GM21390 (cell line): ENCODE data around the gene VEGFB.

Experiments
- ATAC-seq: cut with Tn5 transposase; IDR thresholded peaks from one replicate; pipeline ENCODE4 v1.9.1; 2021; ENCODE audit not compliant: unreplicated experiment

VEGFB gene

DNA sequence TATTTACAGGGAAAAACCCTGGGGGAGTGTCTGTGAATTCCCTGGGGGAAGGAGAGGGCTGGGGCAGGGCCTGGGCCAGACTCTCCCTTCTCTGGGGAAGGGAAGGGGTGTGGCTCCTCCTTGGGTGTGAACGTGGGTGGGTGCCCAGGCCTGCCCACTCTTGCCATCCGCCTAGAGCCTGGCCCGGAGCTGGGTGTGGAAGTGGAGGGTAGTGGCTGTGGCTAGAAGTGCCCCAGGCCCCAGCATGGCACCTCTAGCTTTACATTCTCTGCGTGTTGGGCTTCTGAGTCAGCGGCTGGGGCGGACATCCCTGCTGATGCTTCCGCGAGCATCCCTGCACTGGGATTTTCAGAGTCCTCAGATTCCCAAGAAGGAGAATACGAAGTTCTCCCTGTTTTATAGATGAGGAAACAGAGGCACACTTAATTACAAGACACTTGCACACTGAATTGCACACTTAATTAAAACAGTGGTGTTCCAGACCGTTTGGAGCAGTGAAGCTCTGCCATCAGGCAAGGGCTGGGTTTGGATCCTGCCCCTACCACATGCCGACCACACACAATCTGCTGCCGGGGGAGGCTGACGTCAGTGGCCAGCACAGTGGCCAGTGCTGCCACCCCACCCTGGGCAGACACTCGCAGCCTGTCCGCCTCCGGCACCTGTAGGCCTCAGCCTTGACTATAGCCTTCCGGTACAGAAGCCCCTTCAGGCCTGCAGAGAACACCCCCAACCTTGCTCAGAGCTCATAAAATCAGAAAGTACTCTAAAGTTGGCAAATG lies 42.5 kb downstream of the VEGFB start:
- ATAC-seq: no peak

DNA sequence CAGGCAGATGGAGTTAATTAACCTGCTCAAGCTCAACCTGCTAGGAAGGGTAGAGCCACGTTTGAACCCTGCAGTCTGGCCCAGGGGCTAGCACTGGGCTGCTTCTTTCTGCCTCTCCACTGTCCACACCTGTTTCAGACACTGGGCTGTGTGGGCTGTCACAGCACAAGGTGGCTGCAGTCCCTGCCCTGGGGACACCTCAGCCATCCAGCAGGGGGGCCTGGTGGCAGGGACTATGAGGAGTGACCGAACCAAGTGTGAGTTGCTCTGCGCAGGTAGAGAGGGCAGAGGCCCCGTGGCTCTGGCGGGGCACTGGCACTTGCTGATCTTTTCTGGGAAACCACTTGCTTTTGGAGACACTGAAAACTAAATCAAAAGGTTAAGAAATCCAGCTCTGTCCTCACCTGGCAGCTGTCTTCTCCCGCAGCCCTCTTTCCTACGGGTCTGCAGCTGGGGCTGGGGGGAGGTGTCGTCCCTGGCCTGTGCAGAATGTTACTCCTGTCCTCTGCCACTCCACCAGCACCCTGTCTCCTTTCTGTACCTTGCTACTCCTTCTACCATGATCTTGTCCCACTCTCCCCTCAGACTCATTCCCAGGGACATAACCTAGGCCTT lies 44.3 kb downstream of the VEGFB start:
- ATAC-seq: no peak

DNA sequence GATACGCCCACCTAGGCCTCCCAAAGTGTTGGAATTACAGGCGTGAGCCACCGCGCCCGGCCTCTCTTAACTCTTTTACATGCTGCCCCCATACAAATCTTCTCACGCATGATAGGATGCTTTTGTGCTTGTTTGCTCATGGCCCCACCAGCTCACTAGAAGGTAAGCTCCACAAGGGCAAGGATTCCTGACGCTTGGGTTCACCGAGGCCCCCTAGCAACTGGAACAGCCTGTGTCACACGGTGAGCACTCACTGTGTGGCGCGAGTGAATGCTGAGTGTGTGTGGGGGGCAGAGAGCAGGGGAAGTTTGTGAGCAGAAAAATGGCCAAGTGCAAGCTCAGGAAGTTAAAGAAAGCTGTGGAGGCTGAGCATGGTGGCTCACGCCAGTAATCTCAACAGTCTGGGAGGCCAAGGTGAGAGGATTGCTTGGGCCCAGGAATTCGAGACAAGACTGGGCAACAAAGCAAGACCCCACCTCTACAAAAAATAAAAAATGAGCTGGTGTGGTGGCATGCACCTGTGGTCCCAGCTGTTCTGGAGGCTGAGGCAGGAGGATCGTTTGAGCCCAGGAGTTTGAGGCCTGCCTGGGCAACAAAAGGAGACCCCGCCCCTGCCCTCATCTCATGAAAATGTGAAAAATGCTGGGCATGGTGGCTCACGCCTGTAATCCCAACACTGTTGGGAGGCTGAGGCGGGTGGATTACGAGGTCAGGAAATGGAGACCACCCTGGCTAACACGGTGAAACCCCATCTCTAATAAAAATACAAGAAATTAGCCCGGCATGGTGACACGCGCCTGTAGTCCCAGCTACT lies 47.8 kb downstream of the VEGFB start:
- ATAC-seq: no peak

DNA sequence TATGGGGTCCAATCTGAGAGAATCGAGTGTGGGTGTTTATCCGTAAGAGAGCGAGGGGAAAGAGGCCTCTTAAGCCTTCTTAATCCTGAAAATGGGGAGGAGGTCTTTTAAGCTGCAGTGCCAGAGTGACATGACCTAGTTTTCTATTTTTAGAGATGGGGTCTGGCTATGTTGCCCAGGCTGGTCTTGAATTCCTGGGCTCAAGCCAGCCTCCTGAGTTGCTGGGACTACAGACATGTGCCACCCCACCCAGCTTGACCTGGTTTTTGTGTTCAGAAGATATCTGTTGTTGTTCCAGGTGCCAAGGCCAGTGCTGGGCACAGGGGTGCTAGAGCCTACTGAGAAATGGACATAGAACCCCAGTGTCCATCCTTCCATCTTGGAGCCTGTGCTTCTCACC lies 48.7 kb downstream of the VEGFB start:
- ATAC-seq: no peak

DNA sequence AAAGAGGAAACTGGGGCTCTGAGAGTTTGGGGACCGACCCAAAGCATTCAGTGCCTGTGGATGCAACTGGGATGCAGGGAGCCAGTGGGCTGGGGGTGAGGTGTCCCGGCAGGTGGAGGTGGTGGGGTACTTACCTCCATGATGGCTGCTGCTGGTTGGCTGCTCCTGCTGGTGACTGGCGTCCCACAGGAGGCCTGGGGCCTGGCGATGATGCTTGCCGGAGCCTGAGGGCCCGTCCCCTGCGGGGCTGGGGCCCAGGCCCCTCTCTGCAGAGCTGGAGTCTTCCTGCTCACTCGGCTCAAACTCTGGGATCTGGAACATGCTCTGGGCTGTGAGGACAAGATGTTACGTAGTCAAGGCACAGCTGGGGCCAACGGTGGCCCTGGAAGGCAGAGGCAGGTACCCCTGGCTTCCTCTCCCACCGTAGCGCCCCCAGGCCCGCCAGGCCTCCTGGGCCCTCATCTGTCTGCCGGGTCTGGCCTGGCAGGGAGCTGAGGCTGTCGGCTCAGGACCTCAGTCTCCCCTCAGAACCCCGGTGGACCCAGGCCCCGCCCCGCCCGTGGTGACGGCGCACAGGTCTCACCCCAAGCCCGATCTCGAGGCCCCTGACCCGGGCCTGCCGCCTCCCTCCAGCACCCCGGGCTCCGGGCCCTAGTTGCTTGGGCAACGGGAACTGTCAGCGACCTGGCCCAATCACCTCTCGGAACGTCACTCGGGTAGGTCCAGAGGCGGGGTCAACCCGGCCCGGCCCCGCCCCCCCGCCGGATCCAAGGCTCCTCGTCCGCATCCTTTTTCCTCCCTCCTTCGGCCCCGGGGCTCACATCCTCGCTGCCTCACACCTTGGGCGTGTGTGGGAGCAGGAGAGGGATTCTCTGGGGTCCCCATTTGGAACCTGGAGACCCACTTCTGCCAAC lies 49.9 kb downstream of the VEGFB start, which contains the start of gene BAD:
BAD (minus strand) TSS at position 618 of the 914 bp plus-strand sequence; CDS start at position 321, 297 bp downstream.
- ATAC-seq: peak; percentile 69

DNA sequence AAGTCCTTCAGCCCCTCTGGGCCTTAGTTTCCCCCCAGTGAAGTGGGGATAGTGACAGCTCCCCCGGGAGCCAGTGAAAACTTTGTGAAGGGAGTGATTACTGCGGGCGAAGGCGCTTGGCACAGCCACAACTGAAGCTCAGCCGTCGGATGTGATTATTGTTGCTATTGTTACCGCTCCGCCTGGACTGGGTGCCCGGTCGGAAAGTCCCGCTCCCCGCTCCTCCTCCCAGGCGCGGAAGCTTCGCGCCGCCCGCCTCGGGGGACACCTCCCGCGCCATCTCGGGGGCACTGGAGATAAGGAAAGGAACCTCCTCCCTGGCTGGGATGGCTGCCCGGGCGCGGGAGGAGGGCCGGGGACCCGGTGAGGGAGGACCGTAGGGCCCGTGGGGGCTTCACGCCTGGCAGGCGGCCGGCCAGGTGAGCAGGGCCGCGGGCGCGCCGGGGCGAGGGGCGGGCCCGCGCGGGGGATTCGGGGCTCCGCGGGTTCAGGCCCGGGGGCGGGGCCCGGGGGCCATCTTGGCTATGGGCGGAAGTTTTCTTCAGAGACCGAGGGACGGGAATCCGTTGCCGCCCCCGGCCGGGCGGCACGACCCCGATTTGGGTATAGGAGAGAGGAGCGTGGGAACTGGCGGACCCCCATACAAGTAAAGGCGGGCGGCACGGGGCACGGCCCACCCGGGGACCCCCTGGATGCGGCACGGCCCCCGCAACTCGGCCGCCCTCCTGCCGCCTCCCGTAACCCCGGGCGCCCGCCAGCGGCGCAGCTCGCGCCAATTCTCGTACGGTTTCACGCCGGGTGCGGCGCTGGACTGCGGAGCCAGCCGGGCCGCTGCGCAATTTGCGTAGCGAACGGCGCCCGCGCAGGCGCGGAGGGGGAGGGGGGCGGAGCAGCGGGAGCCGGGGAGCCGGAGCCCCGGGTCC lies 50.8 kb downstream of the VEGFB start, which contains the start of gene GPR137:
GPR137 (plus strand) TSS at position 887 of the 923 bp plus-strand sequence. CDS start 677 bp downstream, outside the sequence.
- ATAC-seq: peak; percentile 50

DNA sequence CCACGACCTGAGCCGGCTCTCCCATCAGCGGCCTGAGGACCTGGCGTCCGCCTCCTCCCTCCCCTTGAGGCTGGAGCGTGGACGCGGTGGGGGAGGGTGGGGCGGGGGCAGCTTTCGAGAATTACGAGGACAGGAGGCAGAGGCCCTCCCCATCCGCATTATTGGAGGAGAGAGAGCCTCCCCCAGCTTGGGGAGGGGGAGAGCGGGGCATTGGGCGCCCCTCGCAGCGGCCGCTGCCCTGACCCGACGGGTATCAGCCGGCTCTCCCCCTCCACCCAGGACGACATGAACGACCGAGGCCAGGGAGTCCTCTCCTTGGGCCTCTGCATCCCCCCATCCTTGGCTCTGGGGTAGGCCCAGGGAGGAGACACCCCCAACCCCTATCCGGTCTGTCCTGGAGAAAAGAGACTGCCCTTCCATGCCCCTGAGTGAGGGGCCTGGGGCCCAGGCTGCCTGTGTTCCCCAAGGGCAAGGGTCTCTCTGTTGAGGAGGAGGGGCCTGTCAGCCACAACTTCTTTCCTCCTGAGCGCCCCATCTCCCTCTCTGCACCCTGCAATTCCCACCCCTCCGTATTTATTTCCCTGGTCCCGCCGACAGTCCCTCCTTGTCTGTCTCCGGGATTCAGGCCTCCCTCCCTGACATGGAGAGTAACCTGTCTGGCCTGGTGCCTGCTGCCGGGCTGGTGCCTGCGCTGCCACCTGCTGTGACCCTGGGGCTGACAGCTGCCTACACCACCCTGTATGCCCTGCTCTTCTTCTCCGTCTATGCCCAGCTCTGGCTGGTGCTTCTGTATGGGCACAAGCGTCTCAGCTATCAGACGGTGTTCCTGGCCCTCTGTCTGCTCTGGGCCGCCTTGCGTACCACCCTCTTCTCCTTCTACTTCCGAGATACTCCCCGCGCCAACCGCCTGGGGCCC lies 51.8 kb downstream of the VEGFB start:
- ATAC-seq: no peak

DNA sequence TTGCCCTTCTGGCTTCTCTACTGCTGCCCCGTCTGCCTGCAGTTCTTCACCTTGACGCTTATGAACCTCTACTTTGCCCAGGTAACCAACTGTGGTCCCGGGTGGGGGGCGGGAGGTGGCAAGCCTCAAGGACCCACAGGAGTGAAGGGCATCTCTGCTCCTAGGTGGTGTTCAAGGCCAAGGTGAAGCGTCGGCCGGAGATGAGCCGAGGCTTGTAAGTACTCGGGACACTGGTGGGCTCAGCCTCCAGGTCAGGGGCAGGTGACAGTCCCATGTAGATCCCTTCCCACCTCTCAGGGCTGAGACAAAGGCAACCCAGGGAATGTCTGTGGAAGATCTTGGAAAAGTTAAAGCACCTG lies 52.4 kb downstream of the VEGFB start:
- ATAC-seq: no peak

DNA sequence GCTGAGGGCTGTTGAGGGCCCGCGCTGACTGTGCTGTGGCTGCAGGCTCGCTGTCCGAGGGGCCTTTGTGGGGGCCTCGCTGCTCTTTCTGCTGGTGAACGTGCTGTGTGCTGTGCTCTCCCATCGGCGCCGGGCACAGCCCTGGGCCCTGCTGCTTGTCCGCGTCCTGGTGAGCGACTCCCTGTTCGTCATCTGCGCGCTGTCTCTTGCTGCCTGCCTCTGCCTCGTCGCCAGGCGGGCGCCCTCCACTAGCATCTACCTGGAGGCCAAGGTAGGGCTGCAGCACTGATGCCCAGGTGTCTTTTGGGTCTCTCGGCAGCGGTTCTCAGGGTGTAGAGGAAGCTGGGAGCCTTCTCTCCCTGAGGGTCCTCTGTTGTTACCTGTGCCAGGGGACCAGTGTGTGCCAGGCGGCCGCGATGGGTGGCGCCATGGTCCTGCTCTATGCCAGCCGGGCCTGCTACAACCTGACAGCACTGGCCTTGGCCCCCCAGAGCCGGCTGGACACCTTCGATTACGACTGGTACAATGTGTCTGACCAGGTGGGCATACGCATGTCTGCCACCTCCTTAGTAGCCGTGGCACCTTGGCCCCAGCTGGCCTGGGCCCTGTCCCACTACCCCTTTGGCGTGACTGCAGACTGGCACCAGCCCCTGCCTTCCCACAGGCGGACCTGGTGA lies 53.4 kb downstream of the VEGFB start:
- no peak for ATAC-seq

DNA sequence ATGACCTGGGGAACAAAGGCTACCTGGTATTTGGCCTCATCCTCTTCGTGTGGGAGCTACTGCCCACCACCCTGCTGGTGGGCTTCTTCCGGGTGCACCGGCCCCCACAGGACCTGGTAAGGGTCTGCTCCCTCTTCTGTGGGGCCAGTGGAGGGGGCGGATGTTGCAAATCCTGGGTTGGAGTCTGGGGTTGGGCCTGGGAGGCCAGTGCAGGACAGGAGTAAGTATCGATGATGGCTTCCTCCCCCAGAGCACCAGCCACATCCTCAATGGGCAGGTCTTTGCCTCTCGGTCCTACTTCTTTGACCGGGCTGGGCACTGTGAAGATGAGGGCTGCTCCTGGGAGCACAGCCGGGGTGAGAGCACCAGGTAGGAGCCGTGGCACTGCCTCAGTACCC lies 54.0 kb downstream of the VEGFB start:
- ATAC-seq: no peak
